ENCODE data around the gene CD36.

CD36 gene

DNA sequence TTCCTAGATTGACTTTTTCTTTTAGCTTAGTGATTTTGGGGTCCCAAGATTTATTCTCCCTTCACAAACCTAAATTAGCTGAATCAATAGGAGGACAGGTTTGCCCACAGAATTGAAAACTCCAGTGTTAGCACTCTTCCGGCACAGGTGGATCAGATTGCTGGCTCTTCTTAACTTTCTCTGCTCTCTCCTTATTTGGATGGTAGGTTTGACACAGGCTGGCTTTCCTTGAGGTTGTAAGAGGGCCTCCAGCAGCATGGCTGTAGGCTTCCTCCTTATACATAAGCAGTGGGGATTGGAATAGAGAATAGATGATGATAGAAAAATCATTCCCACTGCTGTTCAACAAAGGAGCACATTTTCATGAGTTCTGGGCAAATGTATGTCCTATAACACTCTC, 9.4 kb upstream of the CD36 start:
- no peak for DNase-seq

DNA sequence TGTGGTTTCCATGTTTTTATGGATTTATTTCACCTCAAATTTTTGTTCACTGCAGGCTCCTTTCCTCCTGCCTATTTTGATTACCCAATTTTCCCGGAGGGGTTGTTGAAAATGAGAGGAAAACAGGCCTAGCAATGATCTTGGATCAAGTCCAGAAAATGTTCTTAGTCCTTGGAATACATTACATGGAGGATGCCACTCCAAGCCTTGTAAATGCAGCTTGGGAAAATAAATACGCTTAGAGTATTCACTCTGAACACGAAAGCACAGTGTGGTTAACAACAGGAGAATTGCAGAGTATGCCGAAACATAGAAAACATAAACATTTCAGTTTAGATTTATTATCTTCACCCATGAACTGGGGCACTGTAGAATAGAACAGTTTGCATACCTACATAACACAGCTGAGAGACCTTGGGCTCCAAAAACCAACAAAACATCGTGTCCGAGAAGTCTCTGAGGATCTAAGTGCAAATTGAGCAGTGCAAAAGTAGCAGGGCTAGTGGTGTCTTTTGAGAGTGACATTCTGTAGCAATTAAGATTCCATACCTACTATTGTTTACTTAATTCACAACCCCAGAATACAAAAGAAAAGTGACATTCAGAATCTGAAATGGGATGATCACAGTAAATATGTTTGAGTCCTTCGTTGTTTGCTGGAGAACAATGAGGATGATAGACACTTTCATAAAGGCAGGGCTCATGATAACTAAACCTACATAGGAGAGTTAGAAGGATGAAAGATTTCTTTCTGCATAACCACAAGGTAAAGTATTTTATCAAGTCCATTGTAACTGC, 7.6 kb upstream of the CD36 start:
- DNase-seq: no peak

DNA sequence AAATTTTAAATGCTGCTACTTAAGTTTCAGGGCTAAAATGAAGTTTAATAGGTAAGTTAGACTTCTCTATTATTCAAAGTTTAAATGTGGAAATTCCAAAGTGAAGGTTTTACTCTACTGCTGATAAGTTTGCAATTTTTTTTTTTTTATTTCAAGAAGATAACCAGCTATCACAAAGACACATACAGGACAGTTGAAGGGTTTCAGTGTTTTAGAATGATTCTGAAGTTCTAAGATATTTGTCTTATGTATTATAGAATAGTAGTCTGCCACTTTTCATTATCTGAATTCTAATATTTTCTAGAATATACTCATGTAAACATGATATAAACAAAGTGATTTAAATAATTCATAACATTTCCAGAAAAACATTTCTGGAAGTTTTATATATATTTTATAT, 7.0 kb upstream of the CD36 start:
- DNase-seq: no peak

DNA sequence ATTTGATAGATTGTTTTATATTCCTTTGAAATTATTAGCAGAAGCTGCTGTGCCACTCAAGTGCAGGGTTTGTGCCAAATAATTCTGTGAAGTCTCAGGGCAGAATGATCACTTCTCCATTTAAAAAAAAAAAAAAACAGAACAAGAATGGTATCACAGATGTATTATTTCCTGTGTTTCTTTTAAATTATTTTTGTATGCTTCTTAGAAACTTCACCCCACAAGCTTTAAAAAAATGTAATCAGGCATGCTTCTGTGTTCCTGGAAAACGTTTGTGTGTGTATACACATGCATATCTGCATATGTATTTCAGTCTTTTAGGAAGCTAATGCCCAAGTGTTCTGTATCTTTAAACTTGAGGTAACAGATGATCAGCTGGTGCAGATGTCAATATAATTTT, 6.3 kb upstream of the CD36 start:
- no peak for DNase-seq

DNA sequence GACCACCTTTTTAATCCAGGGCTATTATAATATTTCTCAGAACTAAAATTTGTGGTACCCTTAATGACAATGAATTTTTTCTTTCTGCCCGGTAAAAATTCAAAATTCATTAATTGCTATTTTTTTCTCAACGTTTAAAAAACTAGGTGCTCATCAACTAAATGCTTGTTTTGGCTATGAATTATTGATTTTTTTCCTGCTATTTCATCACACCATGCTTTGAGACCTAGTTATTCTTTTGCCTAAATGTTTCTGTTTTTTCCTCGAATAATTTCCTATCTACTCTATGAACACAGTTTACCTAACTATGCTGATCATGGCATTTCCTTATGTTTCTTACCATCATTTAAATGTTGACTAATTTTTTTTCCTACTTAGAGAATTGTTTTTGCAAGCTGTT, 5.6 kb upstream of the CD36 start:
- no peak for DNase-seq

DNA sequence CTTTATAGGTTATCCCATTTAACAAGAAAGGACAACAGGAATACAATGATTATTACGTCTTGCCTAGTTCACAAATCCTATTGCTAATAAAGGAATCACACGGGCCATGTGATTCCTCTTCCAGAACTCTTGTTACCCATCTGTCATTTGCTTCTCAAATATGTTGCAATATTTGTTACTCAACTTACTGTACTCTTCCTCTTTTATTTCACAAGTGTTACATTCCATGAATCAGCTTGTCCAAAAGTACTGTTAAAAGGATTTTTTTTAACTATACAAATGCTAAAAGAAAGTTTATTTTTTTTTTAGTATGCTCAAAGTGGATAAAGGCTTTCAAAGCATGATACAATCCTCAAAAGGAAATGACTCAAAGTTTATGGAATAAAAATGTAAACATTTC, 3.9 kb upstream of the CD36 start:
- no peak for DNase-seq

DNA sequence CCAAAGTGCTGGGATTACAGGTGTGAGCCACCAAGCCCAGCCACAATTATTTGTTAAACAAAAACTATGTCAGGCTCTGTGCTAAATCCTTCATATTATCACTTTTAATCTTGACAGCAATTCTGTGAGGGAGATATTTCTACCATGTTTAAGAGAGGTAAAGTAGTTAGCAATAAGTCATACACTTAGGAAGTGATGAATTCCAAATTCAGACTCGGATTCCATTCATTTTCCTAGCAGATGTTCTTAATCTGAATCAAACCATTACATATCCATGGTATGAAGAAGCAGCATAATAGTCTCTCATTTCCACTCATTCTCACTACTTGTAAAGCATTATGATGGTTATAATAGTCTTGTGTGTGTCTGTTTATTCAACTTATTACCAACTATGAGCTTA, 2.9 kb upstream of the CD36 start:
- no peak for DNase-seq

DNA sequence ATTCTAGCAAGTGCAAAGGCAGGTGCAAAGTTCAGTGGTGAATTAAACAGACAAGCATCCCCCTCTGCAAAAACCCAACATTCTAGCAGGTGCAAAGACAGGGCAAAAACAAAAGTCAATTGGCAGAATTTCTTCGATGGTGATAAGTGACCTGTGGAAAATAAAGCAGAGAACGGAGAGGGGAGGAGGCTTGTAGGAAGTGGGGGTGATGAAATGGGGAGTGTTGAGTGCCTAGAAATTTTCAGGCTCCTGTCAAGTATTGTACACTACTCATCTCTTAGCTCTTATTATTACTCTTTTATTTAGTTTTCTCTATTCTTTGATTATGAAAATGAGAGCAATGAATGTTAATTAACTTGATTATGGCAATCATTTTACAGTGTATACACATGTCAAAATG, 2.4 kb upstream of the CD36 start:
- no peak for DNase-seq

DNA sequence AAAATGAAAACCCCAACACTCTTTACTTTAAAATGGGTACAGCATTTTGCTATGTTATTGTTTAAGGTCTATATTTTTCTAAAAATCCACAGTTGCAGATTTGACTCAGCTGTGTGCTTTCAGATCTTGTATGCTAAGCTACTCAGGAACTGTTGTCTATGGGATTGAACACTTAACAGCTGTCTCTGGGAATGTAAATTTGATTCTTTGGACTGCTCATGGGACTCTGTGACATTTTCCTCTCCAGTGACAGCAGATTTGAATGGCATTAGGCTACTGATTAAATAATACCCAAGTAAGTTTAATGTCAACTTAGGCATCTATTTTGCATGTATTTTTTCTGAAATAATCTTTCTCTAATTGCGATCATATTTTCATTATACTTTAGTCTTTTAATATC, 1.7 kb upstream of the CD36 start:
- no peak for DNase-seq

DNA sequence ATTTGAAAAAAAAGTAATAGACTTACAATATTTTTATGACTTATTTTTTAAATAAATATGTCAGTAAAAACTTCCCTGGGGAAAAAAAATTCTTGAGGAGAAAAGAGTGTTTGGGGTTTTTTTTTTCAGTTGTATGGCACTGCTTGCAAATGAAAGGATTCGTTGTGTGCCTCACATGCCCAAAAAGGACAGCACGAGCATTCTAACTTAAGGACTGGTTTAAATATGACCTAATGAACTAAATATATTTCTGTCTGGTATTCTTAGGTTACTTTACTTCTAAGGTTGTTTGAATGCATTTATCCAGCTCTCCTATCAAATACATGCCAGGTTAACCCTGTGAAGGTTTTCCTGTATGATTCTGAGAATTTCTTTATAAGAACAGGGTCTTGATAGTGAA, 988 bp upstream of the CD36 start:
- DNase-seq: no peak

DNA sequence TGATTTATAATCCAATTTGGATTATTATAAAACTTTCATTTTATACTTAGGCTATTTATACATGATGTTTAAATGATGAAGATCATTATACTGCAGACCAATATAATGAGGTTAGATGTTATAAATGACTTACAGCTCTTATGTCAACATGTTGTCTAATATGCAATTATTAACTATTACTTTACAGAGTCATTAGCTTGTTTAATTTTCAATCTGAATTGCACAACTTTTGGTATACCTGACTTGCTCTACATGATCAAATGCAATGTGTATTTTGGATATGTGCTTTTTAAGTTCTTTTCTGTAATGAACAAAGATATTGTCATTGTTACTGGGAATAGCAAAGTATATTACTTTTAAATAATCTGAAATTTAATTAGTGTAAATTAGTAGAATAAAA, 569 bp downstream of the CD36 start:
- no peak for DNase-seq

DNA sequence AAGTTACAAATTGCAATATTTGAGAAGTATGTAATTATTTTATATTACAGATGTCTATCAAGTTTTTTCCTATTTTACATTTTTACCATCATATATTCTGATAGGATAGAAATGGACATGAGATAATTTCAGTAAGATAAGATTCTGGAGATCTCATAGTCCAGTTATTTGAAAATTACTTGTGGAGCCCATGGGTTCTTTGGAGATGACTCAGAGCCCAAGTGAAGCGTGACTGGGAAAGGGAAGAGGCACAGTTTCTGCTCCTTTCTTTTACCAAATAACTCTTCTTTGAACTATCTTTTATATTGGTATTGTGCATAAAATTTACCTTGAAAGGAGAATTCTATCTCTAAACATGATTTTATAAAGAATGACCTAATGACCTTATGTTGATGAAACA, 2.4 kb downstream of the CD36 start:
- no peak for DNase-seq

DNA sequence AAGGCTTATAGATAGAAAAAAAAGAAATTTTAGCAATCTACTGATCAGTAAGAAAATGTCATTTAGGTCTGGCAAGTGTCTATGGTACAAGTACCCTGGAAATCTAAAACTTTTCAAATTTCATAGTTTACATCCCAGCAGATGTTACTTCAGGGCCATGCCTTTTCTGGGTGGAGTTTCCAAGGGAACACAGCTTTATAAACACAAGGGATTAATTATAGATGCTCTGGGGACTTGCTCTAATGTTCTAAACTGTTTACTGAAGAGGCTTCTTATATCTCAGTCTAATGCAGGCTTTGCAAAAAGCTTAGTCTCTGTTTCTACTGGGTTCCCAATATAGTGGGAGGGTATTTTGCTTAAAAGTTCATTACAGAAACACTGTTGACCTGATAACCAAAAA, 3.1 kb downstream of the CD36 start:
- DNase-seq: no peak

DNA sequence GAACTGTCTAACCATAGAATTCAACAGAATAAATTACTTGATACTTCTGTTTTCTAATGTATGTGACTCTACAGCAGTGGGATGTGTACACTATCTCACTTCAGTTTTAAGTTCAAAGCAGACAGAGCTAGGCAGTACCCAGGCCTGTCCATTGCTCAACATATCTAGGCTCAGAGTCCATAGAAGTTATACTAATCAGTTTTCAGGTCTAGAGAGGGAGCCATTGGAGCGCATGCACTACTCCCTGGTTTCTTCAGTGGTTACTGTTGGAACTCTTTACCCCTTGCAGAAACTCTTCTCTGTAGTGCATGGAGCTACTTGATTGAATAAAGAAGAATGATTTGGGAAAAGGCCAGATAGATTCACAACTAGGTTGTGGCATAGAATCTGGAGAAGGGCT, 4.4 kb downstream of the CD36 start:
- no peak for DNase-seq

DNA sequence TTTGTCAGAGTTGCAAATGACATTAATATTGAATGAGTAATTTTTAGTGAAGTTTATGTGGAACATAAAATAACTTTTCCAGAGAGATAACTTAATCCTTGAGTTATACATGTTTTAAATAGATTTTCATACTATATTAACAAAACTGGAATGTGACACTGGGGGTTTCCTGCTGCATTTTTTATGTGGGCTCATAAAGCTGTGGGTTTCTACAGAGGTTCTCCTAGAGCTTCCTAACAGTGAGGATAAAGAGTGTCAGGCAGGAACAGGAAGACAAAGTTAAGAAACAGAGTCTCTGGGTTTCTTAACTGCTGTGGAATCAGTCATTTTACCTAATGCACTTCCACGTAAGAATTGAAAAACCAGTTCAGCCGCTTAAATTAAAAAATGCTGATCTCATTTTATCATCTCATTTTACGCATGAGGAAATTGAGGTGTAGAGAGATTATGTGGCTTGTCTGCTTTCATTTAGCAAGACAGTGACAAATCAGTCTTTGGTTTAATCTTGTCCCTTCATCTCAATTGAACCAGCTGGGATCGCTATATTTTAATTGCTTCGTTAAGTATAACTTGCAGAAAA, 5.0 kb downstream of the CD36 start:
- DNase-seq: no peak

DNA sequence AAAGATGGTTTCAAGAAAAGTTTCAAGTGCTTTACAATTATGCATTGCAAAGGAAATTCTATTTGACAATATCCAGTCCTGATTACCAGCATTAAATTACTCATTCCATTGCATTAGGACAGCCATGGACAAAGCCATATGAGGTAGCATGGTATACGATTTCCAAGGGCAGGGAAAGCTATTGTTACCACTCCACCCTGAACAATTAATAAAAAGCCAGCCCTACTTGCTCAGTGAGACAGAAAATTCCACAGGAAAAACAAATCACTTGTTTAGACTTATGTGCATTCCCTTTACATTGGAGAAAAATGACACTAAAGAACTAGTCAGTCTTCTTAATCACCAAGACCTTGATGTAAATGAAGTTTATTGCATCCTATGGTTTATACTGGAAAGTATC, 5.6 kb downstream of the CD36 start:
- DNase-seq: no peak

DNA sequence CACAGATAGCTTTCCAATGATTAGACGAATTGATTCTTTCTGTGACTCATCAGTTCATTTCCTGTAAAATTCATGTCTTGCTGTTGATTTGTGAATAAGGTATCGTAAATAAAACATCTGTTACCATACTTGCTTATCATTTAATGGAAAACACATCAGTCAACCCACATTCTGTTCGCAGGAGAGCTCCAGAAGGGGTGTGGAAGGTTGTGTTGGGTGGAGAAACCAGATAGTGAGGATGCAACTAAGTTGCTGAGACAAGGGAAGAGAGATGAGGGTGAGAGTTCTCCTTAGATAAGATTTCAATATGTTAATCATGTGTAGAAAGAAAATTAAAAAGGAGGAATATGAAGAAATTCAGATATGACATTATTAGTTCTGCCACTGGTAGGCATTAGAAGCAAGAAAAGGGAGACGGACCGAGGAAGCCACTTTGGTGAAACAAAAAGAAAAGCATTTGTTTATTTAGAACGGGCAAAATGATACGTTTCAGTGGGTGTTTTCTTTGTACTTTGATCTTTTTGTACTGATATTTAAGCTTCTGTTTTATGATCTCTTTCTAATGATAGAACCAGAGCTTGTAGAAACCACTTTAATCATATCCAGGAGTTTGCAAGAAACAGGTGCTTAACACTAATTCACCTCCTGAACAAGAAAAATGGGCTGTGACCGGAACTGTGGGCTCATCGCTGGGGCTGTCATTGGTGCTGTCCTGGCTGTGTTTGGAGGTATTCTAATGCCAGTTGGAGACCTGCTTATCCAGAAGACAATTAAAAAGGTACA, 7.8 kb downstream of the CD36 start:
- DNase-seq: no peak

DNA sequence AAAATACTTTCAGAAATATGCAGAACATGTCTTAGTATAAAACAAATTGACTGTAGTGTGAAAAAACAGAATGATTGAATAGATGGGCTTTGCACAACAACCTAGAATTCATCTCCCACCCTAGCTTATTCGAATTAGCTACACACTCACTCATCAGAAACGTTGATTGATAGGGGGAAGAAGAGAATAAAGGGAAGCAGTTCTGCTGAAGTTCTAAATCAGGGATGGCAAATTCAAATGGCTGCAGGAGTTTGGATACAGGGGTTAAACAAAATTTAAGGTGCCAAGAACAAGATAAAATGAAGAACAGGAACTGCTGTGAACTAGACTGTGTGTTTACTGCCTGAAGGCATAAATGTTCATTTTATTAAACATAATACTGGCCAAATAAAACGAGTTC, 9.0 kb downstream of the CD36 start:
- no peak for DNase-seq

DNA sequence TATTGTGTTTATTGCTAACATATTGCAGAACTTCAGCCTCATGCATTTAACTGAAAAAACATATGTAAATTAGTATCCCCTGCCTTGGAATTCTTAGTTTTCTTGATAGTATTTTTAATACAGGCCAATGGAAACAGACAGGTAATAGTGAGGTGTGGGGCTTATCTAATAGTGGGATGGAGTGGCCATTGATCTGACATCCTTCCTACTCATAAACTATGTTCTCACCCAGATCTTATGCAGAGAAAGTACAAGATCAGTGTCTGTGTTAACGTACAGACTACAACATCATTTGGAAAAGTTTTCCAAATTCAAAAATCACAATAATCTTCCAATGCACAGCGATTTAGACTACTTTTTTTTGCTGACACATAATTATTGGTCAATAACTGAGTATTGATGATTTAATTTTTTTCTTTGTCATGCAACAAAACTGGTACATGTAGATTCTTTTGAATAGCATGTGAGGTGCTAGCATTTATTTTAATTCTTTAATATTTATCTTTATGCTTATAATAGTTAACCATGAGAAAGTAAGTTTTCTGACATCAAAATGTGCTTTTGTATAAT, 9.7 kb downstream of the CD36 start:
- no peak for DNase-seq

DNA sequence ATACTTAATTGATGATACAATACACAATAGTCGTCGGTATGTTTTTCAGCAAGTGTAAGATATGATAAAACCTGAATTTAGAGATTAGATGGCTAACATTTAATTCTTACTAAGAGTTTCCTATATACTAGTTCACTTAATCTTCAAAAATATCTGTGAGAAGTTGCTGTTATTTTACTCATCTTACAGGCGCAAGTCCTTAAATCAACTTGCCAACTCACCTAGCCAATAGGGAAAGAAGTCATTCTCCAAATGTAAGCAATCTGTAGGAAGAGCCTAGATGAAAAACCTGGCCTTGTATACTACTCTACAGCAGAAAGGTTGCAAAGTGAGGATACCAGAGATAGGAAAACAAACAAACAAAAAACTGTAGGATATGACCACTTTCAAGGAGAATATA, 10.6 kb downstream of the CD36 start:
- DNase-seq: no peak

DNA sequence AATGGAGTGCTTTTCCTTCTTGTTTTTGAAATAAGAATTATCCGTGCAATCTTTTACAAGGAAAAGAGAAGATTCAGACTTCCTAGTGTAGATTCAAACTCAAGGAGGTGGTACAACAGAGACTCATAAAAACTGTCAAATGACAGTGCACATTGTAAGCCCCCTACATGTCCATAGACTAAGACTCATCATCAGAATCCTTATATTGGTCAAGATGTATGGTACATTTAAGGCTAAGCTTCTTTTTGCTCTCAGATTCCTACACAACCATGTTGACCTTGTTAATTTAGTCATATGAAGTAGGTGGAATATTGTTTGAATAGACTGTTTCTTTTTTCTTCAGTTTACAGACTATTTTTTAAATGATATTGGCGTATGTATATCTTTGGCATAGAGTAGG, 11.6 kb downstream of the CD36 start:
- DNase-seq: no peak

DNA sequence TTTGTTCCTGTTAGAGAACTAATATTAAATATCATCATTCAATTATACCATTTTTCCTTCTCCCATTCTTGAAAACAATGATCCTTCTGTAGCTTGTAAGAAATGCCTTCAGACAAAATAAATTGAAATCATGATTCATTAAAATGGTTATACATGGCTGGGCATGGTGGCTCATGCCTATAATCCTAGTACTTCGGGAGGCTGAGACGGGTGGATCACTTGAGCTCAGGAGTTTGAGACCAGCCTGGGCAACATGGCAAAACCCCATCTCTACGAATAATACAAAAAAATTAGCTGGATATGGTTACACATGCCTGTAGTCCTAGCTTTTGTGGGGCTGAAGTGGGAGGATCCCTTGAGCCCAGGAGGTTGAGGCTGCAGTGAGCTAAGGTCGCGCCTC, 13.0 kb downstream of the CD36 start:
- no peak for DNase-seq

DNA sequence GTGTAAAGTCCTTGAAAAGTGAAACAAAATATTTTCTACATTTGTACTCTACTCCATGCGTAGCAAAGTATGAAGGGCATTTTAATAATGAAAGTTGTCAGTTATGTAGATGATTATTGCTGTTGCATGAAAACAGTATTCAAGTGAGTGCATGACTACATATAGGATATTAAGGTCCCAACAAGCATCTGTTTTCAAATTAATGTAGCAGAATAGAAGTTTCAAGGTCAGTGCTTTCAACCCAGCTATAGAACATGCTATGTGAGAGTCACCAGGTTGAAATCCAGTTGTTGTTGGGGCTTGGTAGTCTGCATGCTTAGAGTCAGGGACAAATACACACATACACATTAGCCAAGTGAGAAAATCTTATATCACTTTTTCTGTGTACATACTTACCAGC, 14.8 kb downstream of the CD36 start:
- DNase-seq: no peak

DNA sequence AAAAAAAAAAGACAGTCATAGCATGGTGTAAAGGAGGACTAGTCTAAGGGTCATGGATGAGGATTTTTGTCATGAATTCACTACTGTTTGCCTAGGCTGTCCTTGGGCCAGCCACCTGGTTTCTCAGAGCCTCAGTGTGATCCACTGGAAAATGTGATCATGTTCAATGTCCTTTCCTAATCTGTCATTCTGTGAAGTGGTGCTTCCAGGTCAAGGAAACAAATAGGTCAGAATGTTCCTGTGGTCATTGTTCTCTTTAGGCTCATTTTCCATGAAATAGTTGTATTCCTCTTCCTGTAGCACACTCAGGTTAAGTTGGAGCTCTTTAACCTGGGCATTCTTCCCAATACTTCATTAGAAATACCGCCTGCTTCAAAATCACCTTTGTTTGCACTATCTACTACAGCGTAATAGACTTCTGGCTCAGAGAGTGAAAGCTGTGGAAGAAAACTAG, 16.5 kb downstream of the CD36 start:
- DNase-seq: no peak

All from C1 segment of cervical spinal cord (tissue), 14 donors.